AG04450 (cell line): ENCODE results near the gene COL19A1. TPM values are rescaled to one million over a fixed set of nuclear protein-coding genes. Genes with fewer than 3 reads are reported as not detected.
"Not testable (repeated sequence)": the region's sequence is repeated elsewhere in the genome, so short reads cannot be mapped to it uniquely, and the experiment has no call there.

Experiments used
- CTCF ChIA-PET: fragments of 300-600, 350-600 bp; formaldehyde crosslinking; extraction: SDS; loops from one replicate; lab custom pipeline; 2022; ENCODE audit warnings: antibody characterized with exemption, inconsistent platforms; lab: Charles Lee
- POLR2A ChIA-PET: fragments of 350-600 bp; formaldehyde crosslinking; extraction: SDS; loops from one replicate; lab custom pipeline; 2021; ENCODE audit warnings: antibody characterized with exemption, inconsistent platforms; lab: Yijun Ruan, JAX
- DNase-seq: peaks from one replicate; pipeline ENCODE4 v3.0.0-alpha.2; 2011; ENCODE audit warnings: low read depth, low spot score
- H3K27ac ChIP-seq: one replicate; pipeline ENCODE4 v1.5.1; 2012; ENCODE audit warnings: low read depth, low read length, control low read depth
- H3K27me3 ChIP-seq: one replicate; pipeline ENCODE4 v1.6.0; 2012; ENCODE audit warnings: low read length; ENCODE audit not compliant: control insufficient read depth, insufficient read depth
- H3K4me3 ChIP-seq: 2 replicates; pipeline ENCODE4 v1.5.1; 2011; ENCODE audit warnings: mild to moderate bottlenecking, low read depth, low read length, control low read depth
- H3K9me3 ChIP-seq: 2 replicates; pipeline ENCODE4 v1.5.1; 2012; ENCODE audit warnings: low read length; ENCODE audit not compliant: control insufficient read depth, insufficient read depth
- polyA plus RNA-seq: library from polyadenylated mRNA; depleted of rRNA; stranded (reverse); fragments of >200 nt; gene quantifications from 2 replicates; pipeline ENCODE4 v1.2.3, GENCODE V29; 2011
- TF ChIP-seq, protein P1 (sequence below): IDR thresholded peaks from 2 replicates; pipeline ENCODE4 v1.5.1; 2011; ENCODE audit warnings: low read depth, low read length, control low read depth, inconsistent platforms

COL19A1 gene
- polyA plus RNA-seq, 1 experiment: 0.09 TPM

GRCh38 chr6:70008189-70008588 is 141.8 kb downstream of the COL19A1 start:
- CTCF ChIA-PET: no interaction called here

DNA sequence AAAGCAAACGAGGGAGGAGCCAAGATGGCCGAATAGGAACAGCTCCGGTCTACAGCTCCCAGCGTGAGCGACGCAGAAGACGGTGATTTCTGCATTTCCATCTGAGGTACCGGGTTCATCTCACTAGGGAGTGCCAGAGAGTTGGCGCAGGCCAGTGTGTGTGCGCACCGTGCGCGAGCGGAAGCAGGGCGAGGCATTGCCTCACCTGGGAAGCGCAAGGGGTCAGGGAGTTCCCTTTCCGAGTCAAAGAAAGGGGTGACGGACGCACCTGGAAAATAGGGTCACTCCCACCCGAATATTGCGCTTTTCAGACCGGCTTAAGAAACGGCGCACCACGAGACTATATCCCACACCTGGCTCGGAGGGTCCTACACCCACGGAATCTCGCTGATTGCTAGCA is 144.0 kb downstream of the COL19A1 start:
- POLR2A ChIA-PET, H3K4me3 ChIP-seq, DNase-seq, H3K27me3 ChIP-seq, CTCF ChIA-PET, H3K9me3 ChIP-seq, H3K27ac ChIP-seq: not testable (repeated sequence)

More at GRCh38 chr6:70008189-70008588, 141.8 kb downstream of the COL19A1 start:
- Histone ChIP-seq H3K27me3 (no peaks in the 10 kb centered on the region), H3K9me3 (no peaks in the 10 kb centered on the region), H3K4me3 (no peak overlapping the region), H3K27ac (no peak overlapping the region)
- no peak for DNase-seq
- TF ChIP-seq, protein P1, sequence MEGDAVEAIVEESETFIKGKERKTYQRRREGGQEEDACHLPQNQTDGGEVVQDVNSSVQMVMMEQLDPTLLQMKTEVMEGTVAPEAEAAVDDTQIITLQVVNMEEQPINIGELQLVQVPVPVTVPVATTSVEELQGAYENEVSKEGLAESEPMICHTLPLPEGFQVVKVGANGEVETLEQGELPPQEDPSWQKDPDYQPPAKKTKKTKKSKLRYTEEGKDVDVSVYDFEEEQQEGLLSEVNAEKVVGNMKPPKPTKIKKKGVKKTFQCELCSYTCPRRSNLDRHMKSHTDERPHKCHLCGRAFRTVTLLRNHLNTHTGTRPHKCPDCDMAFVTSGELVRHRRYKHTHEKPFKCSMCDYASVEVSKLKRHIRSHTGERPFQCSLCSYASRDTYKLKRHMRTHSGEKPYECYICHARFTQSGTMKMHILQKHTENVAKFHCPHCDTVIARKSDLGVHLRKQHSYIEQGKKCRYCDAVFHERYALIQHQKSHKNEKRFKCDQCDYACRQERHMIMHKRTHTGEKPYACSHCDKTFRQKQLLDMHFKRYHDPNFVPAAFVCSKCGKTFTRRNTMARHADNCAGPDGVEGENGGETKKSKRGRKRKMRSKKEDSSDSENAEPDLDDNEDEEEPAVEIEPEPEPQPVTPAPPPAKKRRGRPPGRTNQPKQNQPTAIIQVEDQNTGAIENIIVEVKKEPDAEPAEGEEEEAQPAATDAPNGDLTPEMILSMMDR: no peak
- POLR2A ChIA-PET: no interaction called here

DNA sequence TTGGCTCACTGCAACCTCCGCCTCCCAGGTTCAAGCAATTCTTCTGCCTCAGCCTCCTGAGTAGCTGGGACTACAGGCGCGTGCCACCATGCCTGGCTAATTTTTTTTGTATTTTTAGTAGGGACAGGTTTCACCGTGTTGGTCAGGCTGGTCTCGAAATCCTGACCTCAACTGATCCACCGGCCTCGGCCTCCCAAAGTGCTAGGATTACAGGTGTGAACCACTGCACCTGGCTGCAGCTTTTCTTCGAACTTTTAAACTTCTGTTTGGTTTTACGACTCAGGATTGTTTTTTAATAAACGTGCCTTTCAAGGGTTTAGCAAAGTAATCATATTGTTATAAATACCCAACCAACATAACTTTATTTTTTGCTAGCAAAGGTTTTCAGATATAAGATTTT is 156.8 kb downstream of the COL19A1 start:
- H3K9me3 ChIP-seq, H3K27me3 ChIP-seq, H3K4me3 ChIP-seq, DNase-seq, H3K27ac ChIP-seq, POLR2A ChIA-PET: not testable (repeated sequence)
- CTCF ChIA-PET: interaction anchor here (0.6 kb wide), 1 partner anchor 27 kb away, joined by 3 read pairs; no protein-coding TSS in a partner anchor

- DNase-seq: no peak
- CTCF ChIA-PET: no interaction called here
- Histone ChIP-seq H3K4me3 (no peak overlapping the region), H3K9me3 (no peaks in the 10 kb centered on the region), H3K27ac (no peak overlapping the region), H3K27me3 (no peaks in the 10 kb centered on the region)
- POLR2A ChIA-PET: no interaction called here
- TF ChIP-seq, protein P1: no peak
Observed at GRCh38 chr6:70028246-70028645, 161.9 kb downstream of the COL19A1 start.

GRCh38 chr6:70028926-70029325 is 162.6 kb downstream of the COL19A1 start:
- H3K27ac ChIP-seq: no peak overlapping the region
- H3K4me3 ChIP-seq: no peak overlapping the region
- H3K9me3 ChIP-seq: no peaks in the 10 kb centered on the region
- DNase-seq: no peak
- ChIA-PET CTCF (no interaction called here), POLR2A (no interaction called here)
- H3K27me3 ChIP-seq: no peaks in the 10 kb centered on the region
- TF ChIP-seq, protein P1: no peak

- no peaks in the 10 kb centered on the region for H3K27me3 ChIP-seq
- no peak for DNase-seq
- POLR2A ChIA-PET: no interaction called here
- no peak overlapping the region for H3K4me3 ChIP-seq
- no peak overlapping the region for H3K27ac ChIP-seq
- H3K9me3 ChIP-seq: no peaks in the 10 kb centered on the region
- TF ChIP-seq, protein P1: no peak
- CTCF ChIA-PET: interaction anchor here (1.2 kb wide), 1 partner anchor 73 kb away, joined by 3 read pairs; no protein-coding TSS in a partner anchor
Observed at GRCh38 chr6:70033781-70034180, 167.4 kb downstream of the COL19A1 start.
